Kidney capillary endothelial cell (primary cell): Measurements from ENCODE around the gene POLL.
A peak's percentile ranks its signal among the peaks of the same experiment; 100 is the strongest.
"Not testable (repeated sequence)": the region's sequence is repeated elsewhere in the genome, so short reads cannot be mapped to it uniquely, and the experiment has no call there.

Experiments used
- DNase-seq: peaks from one replicate; pipeline ENCODE4 v3.0.0-alpha.2; 2018; ENCODE audit warnings: low spot score

The POLL gene

DNA sequence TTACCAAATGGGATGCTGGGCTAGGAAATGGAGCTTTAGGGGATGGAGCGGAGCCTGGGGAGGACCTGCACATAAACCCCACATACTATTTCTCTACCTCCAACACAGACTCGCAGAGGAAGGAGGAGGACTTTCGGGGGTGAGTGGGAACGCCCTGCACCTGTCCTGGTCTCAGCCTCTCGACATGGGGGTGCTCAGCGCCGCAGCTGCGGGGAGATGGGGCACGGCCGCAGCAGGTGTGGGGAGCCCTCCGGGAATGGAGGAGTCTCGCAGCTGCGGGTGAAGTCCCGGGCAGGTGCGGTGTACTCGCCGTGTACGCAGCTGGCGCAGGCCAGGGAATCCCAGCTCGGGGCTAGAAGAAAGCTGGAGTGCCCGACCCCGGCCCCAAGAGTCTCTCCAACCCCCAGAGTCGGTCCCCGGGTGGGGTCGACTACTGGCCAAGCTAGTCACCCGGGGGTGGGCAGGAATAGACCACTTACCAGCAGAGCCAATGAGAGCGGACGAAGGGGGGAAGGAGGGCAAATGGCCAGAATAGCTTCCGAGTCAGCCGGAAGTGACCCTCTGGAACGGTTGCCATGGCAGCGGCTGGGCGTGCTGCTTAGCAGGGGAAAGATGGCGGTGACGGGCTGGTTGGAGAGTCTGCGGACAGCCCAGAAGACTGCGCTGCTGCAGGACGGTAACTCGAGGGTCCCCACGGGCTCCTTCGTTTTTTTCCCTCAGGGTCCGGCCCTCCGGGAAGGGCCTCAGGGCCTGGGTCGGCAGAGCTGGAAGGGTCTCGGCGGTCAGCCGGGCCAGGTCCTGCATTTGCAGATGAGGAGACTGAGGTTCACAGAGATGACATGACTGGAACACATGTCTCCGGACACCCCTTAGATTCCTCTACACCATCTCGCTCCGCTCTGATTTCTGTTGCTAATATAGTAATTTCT, at the start of gene POLL, which contains the start of gene DPCD:
Gene POLL (minus strand): TSS at position 533 of the 929 bp plus-strand sequence. CDS start 897 bp downstream, outside the sequence.
Gene DPCD (plus strand): TSS at position 597 of the 929 bp plus-strand sequence. CDS start 16 bp downstream, at position 613.
- peak; percentile 87 for DNase-seq

DNA sequence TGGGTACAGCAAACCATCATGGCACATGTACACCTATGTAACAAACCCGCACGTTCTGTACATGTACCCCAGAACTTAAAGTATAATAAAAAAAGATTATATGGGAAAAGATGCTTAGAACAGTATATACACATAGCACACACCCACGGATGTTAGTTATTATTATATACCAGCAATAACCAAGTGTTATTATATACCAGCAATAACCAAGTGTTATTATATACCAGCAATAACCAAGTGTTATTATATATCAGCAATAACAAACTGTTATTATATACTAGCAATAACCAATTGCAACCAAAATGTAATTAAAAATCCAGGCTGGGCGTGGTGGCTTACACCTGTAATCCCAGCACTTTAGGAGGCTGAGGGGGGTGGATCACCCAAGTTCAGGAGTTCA, 45.5 kb upstream of the POLL start:
- DNase-seq, result not testable (repeated sequence)

DNA sequence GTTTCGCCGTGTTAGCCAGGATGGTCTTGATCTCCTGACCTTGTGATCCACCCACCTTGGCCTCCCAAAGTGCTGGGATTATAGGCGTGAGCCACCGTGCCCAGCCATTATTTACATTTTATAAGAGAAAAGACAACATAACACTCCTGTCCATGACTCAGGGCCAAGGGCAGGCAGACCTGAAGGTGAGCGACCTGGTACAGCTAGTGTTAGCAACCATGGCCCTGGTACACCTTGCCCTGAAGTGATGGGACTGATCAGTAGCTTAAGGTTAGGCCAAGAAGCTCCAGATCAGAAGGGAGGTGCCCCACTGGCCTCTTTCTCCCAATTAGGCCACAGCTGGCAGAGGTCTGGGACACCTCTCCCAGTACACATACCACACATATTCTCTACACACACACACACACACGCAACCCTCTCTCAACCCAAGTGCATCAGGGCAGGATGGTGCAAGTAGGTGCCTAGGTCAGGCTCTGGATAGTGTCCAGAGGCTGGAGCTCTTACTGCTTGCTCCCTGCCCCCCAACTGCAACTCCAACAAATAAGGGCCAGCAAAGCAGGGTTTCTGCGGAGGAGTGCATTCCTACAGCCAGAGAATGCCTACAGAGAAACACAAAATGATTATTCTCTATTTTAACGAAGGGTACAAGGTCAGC, 43.9 kb upstream of the POLL start:
- DNase-seq, result no peak

- DNase-seq, result no peak
Observed at GRCh38 chr10:101630633-101630920, 42.5 kb upstream of the POLL start.

DNA sequence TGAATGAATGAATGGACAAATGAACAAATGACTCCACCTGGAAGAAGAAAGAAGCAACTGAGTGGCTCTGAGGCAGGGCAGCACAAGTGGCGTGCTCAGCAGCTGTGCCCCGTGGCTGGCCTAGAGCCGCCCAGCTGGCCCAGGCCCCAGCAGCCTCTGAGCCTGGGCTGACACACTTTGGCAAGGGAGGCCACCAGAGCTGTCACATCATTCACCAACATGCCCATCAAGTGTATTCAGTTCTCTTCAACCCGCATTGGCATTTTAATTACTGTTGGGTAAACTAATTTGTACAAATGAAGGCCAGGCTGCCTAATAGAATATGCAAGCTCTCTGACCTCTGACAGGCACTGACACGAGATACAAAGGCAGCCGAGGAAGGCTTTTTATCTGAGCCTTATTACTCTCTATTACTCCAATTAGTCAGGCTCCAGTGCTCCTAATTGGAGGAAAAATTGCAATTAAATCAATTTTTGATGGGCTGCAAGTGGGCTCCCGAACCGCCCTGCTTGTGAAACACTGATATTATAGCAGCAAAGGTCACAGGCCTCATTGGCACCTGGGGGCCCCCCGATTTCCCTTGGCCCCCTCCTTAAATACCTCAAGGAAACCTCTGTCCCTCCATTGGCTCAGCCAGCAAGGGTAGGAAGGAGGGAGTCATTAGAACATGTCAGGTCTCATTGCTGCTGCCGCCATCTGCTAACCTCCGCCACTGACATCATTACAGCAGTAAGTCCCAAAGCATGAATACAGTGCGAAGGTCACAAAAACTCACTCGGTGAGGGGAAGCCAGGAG, 42.0 kb upstream of the POLL start:
- DNase-seq, result no peak

DNA sequence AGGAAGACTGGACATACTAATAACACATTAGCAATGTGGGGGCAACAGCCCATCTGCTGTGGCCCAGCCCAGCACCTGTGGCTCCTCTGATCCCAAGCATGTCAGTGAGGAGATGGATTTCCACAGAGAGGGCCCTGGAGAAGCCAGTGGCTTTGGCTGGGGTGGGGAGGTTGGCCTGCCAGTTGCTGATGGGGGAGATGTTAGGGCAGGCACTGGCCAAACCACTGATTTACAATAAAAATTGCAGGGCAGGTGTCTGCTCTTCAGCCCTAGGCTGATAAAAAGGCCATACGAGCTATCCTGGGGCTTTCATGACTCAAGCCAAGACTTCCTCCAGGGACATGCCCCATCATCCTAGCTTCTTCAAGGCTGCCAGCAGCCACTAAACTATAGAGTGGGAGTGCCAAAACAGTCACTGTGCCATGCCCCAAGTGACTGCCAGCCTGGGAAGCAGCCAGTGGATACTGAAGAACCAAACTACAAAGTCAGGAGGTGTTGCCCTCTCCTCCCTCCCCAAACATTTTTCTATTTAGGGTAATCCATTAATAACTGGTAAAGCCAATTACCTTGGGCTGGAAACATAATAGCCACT, 37.9 kb upstream of the POLL start:
- DNase-seq, result no peak

GRCh38 chr10:101624526-101625102, 36.6 kb upstream of the POLL start:
- DNase-seq, result no peak

DNA sequence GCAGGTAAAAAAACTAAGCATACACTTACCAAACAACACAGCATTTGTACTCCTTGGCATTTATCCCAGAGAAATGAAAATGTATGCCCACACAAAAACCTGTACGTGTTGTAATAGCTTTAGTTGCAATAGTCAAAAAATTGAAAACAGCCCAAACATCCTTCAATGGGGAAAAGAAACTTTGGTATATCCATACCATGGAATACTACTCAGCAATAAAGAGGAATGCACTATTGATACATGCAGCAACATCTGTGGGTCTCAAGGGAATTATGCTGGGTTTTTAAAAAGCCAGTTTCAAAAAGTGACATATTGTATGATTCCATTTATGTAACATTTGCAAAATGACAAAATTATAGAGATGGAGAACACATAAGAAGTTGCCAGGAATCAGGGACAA, 35.5 kb upstream of the POLL start:
- no peak for DNase-seq

DNA sequence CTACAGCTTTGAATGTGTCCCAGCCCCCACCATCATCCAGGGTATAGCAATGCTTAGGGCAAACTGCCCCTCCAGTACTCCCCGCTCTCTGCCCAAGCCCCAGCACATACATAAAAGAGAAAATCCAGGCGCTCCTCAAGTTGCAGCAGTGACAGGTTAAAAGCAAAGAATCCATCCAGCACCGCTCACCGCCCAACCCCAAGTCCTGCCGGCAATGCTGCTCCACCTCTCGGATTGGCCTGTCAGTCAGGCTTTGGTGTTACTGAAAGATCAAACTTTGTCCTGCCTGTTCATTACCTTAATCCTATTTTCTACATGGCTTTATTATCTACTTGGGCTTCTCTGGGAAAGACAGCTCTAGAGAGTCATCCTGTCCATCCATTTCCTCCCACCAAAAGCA, 31.9 kb upstream of the POLL start:
- no peak for DNase-seq

- no peak for DNase-seq
Observed at GRCh38 chr10:101618871-101619270, 30.8 kb upstream of the POLL start.

GRCh38 chr10:101617824-101618568, 29.9 kb upstream of the POLL start:
- DNase-seq, result no peak

DNA sequence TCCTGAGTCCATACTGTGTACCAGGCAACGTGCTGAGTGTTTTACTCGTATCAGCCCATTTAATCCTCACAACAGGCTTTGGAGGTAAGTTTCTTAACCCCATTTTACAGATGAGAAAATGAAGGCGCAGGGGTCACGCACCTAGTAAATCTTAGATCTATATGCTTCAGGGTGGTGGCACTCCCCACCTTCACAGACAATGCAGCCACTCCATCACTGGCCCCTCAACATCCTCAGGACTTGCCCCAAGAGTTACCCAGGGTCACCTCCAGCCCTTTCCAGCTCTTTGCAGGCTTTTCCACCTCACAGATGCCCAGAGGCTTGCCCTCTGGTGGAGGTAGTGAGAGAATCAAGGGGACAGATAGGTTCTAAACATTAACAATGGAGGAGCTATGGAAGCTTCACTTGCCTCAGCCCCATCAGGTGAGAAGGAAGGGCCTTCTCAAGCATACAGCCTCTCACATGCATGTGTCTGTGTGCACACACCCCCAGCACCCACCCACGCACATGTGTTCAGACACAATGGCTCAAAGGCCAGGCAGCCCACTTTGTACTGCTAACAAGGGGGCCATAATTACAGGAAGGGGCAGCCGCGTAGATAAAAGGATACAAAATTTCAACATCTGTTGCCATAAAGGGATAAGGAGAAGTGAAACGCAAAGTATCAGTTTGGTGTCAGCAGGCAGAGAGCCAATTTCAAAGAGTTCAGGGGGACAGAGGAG, 29.2 kb upstream of the POLL start:
- DNase-seq, result no peak

DNA sequence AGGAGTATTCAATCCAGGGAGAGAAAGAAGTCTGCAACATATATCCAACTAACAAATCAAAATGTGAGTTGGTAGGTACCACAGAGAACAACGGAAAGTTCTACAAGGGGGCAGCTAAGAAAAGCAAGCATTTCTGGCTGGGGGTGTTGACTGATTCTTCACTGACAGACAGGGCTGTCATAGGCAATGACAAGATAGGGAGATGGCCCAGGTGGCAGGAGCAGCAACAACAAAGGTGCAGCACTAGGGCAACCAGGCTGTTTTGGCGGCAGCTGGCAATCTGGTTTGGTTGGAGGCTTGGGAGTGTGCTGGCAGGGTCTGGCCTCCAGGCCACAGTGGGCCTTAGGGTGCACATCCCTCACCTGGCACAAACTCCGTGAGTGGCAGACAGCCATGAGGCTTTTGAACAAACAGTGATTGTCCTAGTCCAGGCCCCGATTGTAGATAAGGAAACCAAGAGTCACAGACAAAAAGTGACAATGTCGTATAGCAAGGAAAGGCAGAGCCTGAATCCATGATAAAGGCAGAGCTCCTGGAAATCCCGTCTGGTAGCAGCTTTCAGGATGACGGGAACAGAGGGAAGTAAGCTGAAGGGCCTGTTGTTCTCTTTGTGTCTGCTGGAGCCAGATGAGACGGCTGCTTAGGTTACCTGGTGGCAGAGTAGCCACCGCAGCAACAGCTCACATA, 28.5 kb upstream of the POLL start:
- DNase-seq, result no peak

DNA sequence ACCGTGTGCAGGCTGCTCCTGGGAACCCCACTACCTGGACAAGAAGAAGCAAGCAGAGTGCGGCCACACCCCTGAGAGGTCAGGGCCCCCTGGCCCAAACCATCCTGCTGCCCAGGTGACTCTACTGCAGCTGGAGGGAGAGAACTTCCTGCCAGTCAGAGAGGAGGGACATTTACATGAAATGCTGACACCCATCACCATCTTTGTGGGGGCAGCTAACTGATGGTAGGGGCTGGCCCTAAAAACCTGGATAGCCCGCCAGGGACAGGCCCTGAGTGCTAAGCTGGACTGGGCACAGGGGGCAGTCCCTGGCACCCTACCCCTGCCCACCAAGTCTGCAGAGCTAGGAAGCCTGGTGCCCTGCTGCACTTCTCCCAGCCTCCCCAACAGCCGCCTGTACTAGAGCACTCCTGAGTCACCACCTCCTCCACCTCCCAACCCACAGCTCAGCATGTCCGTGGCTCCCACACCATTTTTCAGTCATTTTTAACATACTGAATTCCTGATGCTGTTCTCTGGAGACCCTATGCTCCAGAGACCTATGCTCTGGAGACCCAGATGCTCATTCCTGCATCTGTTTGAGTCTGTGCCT, 27.6 kb upstream of the POLL start:
- no peak for DNase-seq

GRCh38 chr10:101614663-101615524, 26.8 kb upstream of the POLL start:
- no peak for DNase-seq

- DNase-seq, result no peak
Observed at GRCh38 chr10:101613646-101614045, 25.6 kb upstream of the POLL start.

- DNase-seq, result no peak
Observed at GRCh38 chr10:101612872-101613271, 24.8 kb upstream of the POLL start.

GRCh38 chr10:101612086-101612485, 24.0 kb upstream of the POLL start:
- no peak for DNase-seq
